ES-I3 (cell line): ENCODE results near the gene RAD51B.

Experiments
- H3K36me3 ChIP-seq: 2 replicates; pipeline ENCODE4 v1.6.1; 2013; ENCODE audit warnings: mild to moderate bottlenecking, low read length, control low read depth, moderate library complexity; ENCODE audit not compliant: insufficient read depth
- H3K4me1 ChIP-seq: 2 replicates; pipeline ENCODE4 v1.6.1; 2013; ENCODE audit warnings: mild to moderate bottlenecking, control low read depth, low read length; ENCODE audit not compliant: insufficient read depth
- H3K9ac ChIP-seq: 2 replicates; pipeline ENCODE4 v1.6.1; 2013; ENCODE audit warnings: low read depth, mild to moderate bottlenecking, low read length, moderate library complexity
- H3K9me3 ChIP-seq: 2 replicates; pipeline ENCODE4 v1.6.1; 2013; ENCODE audit warnings: mild to moderate bottlenecking, low read length, moderate library complexity; ENCODE audit not compliant: control insufficient read depth, insufficient read depth

Gene RAD51B

DNA sequence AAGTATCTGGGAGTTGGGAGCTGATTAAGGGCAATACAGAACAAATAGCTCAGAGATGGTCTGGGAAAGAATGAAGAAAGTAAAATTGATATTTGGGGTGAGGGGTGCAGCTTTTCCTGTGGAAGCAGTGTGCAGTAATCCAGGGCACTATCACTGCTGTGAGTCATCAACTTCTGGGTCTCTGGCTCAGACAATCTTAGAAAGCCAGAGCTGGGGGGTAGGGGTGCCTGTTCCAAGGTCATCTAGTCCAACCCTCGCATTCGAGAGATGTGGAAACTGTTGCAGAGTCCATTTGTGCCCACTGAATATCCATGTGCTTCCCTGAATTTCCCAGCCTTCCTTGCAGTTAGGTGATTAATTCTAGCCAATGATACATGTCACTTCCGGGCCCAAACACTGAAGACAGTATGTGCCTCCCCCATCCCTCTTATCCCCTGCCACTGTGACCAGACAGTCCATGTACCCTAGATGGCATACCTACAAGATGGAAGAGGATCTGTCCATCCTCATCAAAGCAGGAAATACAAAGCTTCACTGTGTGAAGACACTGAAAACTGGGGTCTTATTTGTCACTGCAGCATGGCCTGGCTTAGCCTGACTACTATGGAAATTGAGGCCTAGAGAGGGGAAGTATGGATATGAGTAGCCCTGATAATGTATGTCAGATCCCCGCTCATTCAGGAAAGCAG lies 921.4 kb downstream of the RAD51B start:
- Histone ChIP-seq H3K9me3 (peaks cover 5% of the 10 kb centered on the region; the same call in 1 of the 2 replicates), H3K9ac (no peak overlapping the region), H3K36me3 (no peaks in the 10 kb centered on the region), H3K4me1 (peaks cover 9% of the 10 kb centered on the region; the same call in 1 of the 2 replicates)

DNA sequence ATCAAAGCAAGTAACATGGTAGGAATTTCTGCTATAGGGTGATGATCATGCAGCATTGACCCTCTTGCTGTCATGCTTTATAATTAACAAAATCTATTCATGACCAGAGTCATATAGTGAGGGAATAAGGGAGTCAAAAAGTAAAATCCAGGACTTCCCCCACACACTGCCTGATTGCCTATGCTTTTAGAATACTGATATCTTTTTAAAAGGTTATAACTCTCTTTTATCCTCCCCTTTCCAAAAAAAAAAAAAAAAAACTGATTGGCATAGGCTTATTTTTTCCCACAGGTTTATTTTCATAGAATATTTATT lies 921.9 kb downstream of the RAD51B start:
- Histone ChIP-seq H3K36me3 (no peaks in the 10 kb centered on the region), H3K9me3 (peaks cover 5% of the 10 kb centered on the region; the same call in 1 of the 2 replicates), H3K9ac (no peak overlapping the region), H3K4me1 (peaks cover 4% of the 10 kb centered on the region; the same call in 1 of the 2 replicates)

DNA sequence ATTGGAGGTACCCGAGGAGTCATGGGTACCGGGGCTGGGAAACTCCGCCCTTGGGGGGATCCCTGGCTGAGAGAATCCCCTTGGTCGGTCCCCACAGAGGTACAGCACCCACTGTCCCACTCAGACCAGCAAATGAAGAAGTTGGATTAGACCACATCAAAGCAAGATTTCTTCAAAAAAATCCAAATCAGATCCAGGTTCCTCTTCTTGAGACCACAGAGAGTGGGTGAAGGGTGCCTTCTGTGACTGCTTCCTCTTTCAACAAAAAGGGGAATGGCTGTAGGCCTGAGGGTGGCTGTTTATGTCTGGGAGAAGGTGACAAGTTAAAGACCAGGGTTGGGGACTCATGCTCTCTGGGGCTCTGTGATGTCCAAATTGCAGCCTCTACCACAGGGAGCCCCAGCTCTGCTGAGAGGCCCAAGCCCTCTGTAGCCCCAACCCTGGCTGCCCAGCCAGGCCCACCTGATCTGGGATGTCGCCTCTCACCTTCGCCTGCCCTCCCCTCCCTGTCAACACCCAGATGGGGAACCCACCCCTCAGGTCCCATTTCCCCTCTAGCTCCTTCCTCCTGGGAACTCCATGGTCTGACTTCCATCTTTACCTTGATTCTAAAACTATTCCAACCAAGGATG lies 922.4 kb downstream of the RAD51B start:
- no peaks in the 10 kb centered on the region for H3K4me1 ChIP-seq
- peaks cover 5% of the 10 kb centered on the region; the same call in 1 of the 2 replicates for H3K9me3 ChIP-seq
- H3K36me3 ChIP-seq = no peaks in the 10 kb centered on the region
- no peak overlapping the region for H3K9ac ChIP-seq

DNA sequence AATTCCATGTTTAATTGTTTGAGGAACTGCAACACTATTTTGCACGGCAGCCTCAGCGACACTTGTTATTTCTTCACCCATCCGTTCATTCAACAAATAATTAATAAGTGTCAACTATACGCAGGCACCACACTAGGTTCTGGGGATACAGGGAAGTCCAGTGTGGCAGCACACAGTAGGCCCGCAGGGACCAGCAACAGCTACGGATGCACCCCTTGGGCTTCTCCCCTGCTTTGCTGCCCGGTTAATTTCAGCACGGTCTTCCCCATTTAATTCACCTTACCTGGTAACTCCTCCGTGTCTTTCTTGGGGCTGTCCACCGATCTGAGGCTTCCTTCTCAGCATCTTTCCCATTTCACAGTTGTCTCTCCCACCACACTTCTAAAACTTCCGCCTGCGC lies 925.0 kb downstream of the RAD51B start:
- no peak overlapping the region for H3K9ac ChIP-seq
- peaks cover 5% of the 10 kb centered on the region; the same call in 1 of the 2 replicates for H3K9me3 ChIP-seq
- H3K4me1 ChIP-seq = 0 out of 2 replicates have a peak, but pooled peaks cover 3% of the 10 kb centered on the region

DNA sequence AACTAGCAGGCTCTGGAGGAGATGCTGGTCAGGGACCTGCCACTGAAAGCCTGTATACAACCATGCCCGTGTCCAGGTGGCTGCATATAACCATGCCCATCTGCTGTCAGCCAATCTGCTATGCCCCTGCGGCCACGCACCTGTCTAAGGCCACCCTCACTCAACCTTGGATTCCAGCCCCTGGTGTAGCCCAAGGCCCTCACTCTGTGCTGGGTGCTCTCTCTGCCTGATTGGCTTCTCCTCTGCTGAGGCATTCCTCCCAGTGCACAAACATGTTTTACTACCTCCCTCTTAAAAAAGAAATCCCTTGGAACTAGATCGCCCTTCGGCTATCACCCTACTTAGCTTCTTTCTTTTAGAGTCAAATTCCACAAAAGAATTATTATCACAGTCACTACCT lies 927.8 kb downstream of the RAD51B start:
- Histone ChIP-seq H3K4me1 (0 out of 2 replicates have a peak, but pooled peaks cover 5% of the 10 kb centered on the region), H3K9me3 (no peaks in the 10 kb centered on the region), H3K36me3 (no peaks in the 10 kb centered on the region), H3K9ac (no peak overlapping the region)

More for the DNA sequence above, 925.0 kb downstream of the RAD51B start:
- no peaks in the 10 kb centered on the region for H3K36me3 ChIP-seq

DNA sequence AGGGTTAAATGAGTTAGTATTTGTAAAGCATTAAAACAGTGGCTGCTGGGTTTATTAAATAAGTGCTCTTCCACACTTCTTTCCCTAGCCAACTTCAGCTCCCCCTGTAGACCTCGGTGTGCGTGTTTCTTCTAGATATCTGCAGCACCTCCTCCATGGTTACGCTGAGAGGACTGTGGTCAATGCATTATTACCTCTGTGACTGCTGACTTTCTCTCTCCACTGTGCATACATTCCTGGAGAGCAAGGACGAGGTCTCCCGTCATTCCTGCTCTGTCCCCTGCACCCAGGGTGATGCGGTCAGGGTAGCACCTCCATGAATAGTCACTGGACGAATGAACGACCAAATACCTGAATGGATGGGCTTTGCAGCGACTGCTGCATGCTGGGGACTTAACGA lies 928.7 kb downstream of the RAD51B start:
- H3K9me3 ChIP-seq = no peaks in the 10 kb centered on the region
- H3K9ac ChIP-seq = no peak overlapping the region
- H3K4me1 ChIP-seq = 0 out of 2 replicates have a peak, but pooled peaks cover 5% of the 10 kb centered on the region
- H3K36me3 ChIP-seq = no peaks in the 10 kb centered on the region

DNA sequence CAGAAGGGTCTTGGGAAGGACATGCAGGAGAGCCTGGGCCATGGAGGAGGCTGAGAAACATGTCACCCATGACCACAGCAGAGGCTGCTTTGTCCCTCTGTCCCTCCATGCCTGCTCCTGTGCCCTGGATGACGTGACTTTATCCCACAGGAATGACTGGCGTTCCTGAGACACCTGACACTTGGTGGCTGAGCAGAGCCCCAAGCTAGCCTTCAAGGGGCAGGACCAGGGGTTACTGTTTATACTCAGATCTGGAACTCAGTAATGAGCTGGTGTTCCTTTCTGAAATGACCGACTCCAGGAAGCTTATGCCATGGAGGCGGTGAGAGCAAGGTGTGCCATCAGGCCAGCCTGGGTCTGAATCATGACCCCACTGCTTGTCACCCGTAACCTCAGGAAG lies 929.1 kb downstream of the RAD51B start:
- no peaks in the 10 kb centered on the region for H3K36me3 ChIP-seq
- H3K4me1 ChIP-seq = 0 out of 2 replicates have a peak, but pooled peaks cover 5% of the 10 kb centered on the region
- no peaks in the 10 kb centered on the region for H3K9me3 ChIP-seq
- no peak overlapping the region for H3K9ac ChIP-seq

DNA sequence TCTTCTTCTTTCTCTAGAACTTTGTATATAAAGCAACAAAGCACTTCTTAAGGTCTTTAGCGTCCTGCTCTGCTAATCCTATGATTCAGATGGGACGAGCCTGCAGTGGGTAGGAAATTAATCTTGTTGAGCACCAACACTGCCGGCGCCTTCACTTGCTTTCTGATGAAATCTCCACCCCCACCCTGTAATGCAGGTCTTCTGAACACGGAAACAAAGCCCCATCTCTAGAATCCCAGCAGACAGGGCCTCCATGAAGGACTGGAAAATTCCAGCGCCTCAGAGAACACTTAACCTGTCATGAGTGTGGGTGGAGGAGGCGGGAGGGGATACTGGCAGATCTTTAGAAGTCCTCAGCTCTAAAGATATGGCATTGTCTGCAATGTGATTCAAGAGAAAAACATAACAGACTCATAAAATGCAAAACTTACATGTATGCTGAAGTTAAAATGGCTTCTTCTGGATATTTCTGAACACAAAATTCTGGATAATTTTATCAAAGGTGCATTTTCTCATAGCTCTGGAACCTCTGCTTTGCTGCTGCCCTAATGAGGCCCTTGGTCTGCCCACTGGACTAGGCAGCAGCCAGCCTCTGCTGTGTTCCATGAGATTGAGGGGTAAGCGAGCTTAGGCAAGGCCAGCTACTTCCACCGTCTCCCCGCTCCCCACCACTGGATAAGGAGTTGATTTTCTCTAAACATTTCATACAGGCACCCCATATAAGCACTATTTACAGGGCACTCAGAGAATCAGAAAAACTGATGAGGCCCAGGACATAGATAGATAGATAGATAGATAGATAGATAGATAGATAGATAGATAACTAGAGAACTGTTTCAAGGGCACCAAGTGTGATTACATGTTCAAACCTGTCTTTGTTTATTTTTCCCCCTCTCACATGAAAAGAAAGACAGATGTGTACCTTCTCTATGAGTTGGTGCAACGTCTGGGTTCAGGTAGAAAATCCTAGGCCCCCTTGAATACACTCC lies 930.2 kb downstream of the RAD51B start:
- Histone ChIP-seq H3K4me1 (0 out of 2 replicates have a peak, but pooled peaks cover 5% of the 10 kb centered on the region), H3K9me3 (no peaks in the 10 kb centered on the region), H3K9ac (no peak overlapping the region), H3K36me3 (no peaks in the 10 kb centered on the region)

DNA sequence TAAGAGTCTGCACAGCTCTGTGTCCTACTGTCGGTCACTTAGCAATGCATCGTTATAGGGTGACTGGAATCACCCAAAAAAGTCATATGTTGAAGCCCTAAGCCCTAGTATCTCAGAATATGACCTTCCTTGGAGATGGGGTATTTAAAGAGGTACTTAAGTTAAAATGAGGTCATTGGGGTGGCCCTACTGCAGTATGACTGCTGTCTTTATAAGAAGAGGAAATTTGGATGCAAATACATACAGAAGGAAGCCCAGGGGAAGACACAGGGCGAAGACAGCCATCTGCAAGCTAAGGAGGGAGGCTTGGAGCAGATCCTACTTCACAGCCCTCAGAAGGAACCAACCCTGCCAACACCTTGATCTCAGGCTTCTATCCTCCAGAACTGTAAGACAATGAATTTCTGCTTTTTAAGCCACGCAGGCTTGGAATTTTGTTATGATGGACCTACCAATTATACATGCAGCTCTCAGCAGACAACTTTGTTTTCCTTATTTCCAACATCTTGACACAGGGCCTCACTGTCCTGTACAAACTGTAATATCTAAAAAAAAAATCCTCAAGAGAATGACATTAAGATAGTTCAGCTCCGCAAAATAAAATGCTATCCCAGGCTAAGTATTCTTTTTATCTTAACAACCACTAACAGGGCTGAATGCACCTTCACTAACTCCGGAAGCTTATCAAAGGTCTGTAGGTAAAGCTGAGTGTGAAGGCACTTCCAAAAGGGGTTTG lies 932.9 kb downstream of the RAD51B start:
- no peaks in the 10 kb centered on the region for H3K9me3 ChIP-seq
- no peak overlapping the region for H3K9ac ChIP-seq
- H3K36me3 ChIP-seq = no peaks in the 10 kb centered on the region
- 0 out of 2 replicates have a peak, but pooled peaks cover 5% of the 10 kb centered on the region for H3K4me1 ChIP-seq

DNA sequence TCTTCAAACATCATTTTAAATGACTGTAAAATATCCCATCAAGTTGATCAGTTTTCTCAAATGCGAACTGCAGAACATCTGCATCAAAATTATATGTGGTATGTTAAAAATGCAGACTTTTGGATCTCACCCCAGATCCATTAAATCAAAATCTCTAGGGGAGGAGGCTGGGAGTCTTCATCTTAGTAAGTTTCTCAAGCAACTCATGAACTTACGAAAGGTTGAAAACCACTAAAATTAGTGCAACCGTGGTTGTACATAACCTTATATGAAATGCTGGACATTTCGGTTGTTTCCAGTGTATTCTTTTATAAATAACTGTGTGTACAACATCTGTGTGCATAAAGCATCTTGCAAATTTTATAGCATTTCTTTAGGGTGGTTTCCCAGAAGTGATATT lies 934.1 kb downstream of the RAD51B start:
- Histone ChIP-seq H3K36me3 (no peaks in the 10 kb centered on the region), H3K9me3 (no peaks in the 10 kb centered on the region), H3K9ac (no peak overlapping the region), H3K4me1 (0 out of 2 replicates have a peak, but pooled peaks cover 5% of the 10 kb centered on the region)

DNA sequence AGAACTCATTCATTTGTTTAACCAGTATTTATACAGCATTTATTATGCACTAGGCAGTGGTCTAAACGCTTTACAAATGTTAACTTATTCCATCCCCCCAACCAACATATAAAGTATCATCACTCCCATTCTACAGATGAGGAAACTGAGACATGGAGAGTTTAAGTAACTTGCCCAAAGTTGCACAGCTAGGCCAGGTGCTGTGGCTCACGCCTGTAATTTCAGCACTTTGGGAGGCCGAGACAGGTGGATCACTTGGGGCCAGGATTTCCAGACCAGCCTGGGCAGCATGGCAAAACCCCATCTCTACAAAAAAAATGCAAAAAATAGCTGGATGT lies 935.4 kb downstream of the RAD51B start:
- no peak overlapping the region for H3K9ac ChIP-seq
- no peaks in the 10 kb centered on the region for H3K9me3 ChIP-seq
- no peaks in the 10 kb centered on the region for H3K36me3 ChIP-seq
- 0 out of 2 replicates have a peak, but pooled peaks cover 3% of the 10 kb centered on the region for H3K4me1 ChIP-seq

DNA sequence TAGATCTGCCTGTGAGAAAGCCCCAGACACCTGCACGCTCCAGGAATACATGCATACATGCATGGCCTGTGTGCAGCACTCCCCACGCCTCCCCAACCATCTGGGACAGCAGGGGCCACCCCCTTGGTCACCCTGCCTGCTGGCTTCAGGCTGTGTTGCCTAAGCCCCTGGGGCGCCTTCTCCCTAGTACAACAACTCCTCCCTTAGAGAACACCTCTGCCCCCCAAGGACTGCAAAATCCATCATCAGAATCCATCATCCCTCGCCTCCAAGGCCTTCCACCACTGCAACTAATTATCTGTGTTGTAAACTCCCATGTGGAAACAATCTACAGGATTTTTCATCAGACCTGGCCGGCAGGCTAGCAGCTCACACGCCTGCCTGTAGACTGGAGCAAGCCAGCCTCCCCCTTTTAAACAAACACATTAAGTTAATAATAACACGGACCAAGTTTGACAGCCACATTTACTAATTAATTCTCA lies 936.5 kb downstream of the RAD51B start:
- no peak overlapping the region for H3K9ac ChIP-seq
- H3K4me1 ChIP-seq = 0 out of 2 replicates have a peak, but pooled peaks cover 3% of the 10 kb centered on the region
- no peaks in the 10 kb centered on the region for H3K9me3 ChIP-seq
- H3K36me3 ChIP-seq = no peaks in the 10 kb centered on the region

DNA sequence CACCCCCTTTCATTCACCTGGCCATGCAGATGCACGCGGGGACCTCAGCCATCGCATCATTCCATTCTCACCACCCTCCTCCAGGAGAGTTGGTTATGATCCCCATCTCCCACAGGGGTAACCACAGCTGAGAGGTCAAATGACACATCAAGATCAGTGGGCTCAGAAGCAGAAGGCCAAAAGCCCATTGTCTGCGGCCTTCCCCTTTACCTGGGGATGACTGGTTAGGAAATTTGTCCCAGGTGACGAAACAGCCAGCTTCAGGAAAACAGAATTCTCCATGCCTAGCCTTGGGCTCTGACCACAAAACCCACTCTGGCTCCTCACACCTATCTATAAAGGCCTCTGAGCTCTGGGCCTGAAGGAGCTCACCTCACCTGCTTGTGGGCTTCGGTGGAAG lies 937.2 kb downstream of the RAD51B start:
- no peaks in the 10 kb centered on the region for H3K36me3 ChIP-seq
- no peaks in the 10 kb centered on the region for H3K9me3 ChIP-seq
- 0 out of 2 replicates have a peak, but pooled peaks cover 3% of the 10 kb centered on the region for H3K4me1 ChIP-seq
- no peak overlapping the region for H3K9ac ChIP-seq
